ENCODE measurements around the gene C12orf42. TPM values are rescaled to one million over a fixed set of nuclear protein-coding genes. Genes with fewer than 3 reads are reported as not detected.

Gene C12orf42
- total RNA-seq, 1 donor from 2014 or later, result 0.11 TPM

GRCh38 chr12:103504606-103505005, 8.8 kb upstream of the C12orf42 start:
- Mint-ChIP-seq H3K4me1 (no peaks in the 10 kb centered on the region), H3K9me3 (no peaks in the 10 kb centered on the region), H3K27ac (no peak overlapping the region), H3K4me3 (no peak overlapping the region), H3K36me3 (no peaks in the 10 kb centered on the region), H3K27me3 (ENCODE audit: low read depth) (peaks cover 34% of the 10 kb centered on the region)
- no peak for DNase-seq (ENCODE audit: low spot score in 2 of 2, unreplicated experiment in 2 of 2)
- TF ChIP-seq CTCF (IDR thresholded peaks at IDR 0.05; ENCODE audit: unreplicated experiment), result no peak

- Mint-ChIP-seq H3K27me3 (ENCODE audit: low read depth) (peaks cover 35% of the 10 kb centered on the region), H3K4me1 (no peaks in the 10 kb centered on the region), H3K9me3 (no peaks in the 10 kb centered on the region), H3K4me3 (no peak overlapping the region), H3K27ac (no peak overlapping the region), H3K36me3 (no peaks in the 10 kb centered on the region)
- peak; percentile 49 for TF ChIP-seq CTCF (IDR thresholded peaks at IDR 0.05; ENCODE audit: unreplicated experiment)
- DNase-seq (ENCODE audit: low spot score in 2 of 2, unreplicated experiment in 2 of 2), result no peak
Observed at GRCh38 chr12:103503546-103504480, 8.0 kb upstream of the C12orf42 start.

DNA sequence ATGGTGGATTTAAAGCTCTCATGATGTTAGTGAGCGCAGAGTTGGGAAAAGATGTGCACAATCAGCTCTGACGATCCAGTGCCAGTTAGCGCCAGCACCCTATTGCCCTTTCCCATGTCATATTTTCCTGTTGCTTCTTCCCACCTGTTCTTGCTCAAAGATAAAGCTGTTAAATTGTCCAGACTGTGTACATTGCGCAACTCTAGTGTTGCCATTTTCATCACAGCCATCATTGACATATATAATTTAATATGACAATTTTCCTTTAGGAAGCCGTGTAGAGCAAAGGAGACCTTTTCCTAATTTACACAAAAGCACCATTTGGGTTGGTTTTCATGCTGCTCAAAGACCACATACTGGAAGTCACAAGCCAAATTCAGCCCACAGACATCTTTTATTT, 5.7 kb upstream of the C12orf42 start:
- DNase-seq (ENCODE audit: low spot score in 2 of 2, unreplicated experiment in 2 of 2), result no peak
- peaks cover 53% of the 10 kb centered on the region for H3K27me3 Mint-ChIP-seq (ENCODE audit: low read depth)
- no peak overlapping the region for H3K4me3 Mint-ChIP-seq
- H3K9me3 Mint-ChIP-seq, result no peaks in the 10 kb centered on the region
- no peak for TF ChIP-seq CTCF (IDR thresholded peaks at IDR 0.05; ENCODE audit: unreplicated experiment)
- no peak overlapping the region for H3K27ac Mint-ChIP-seq
- H3K36me3 Mint-ChIP-seq, result no peaks in the 10 kb centered on the region
- H3K4me1 Mint-ChIP-seq, result no peaks in the 10 kb centered on the region

GRCh38 chr12:103499571-103499970, 3.8 kb upstream of the C12orf42 start:
- Mint-ChIP-seq H3K9me3 (no peaks in the 10 kb centered on the region), H3K27ac (no peak overlapping the region), H3K4me1 (peaks cover 9% of the 10 kb centered on the region), H3K36me3 (no peaks in the 10 kb centered on the region), H3K27me3 (ENCODE audit: low read depth) (peaks cover 68% of the 10 kb centered on the region), H3K4me3 (no peak overlapping the region)
- DNase-seq (ENCODE audit: low spot score in 2 of 2, unreplicated experiment in 2 of 2), result no peak
- TF ChIP-seq CTCF (IDR thresholded peaks at IDR 0.05; ENCODE audit: unreplicated experiment), result no peak

DNA sequence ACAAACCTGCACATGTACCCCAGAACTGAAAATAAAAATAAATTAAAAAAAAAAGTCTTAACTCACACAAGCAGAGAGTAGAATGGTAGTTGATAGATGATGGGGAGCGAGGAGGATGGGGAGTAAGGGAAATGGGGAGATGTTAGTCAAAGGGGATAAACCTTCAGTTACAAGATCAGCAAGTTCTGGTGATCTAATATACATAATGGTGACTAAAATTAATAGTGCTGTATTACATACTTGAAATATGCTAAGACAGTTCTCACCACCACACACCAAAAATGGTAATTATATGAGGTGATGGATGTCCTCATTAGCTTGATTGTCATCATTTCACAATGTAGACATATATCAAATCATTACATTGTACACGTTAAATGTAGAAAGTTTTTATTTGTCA, 3.2 kb upstream of the C12orf42 start:
- Mint-ChIP-seq H3K4me3 (no peak overlapping the region), H3K9me3 (no peaks in the 10 kb centered on the region), H3K27me3 (ENCODE audit: low read depth) (peaks cover 74% of the 10 kb centered on the region), H3K4me1 (peaks cover 10% of the 10 kb centered on the region), H3K27ac (no peak overlapping the region), H3K36me3 (no peaks in the 10 kb centered on the region)
- no peak for DNase-seq (ENCODE audit: low spot score in 2 of 2, unreplicated experiment in 2 of 2)
- no peak for TF ChIP-seq CTCF (IDR thresholded peaks at IDR 0.05; ENCODE audit: unreplicated experiment)

Measured in mesothelial cell of epicardium (in vitro differentiated cells).